Erythroblast (primary cell): ENCODE results near the gene OLIG2.
A peak's percentile ranks its signal among the peaks of the same experiment; 100 is the strongest.

Source experiments
- DNase-seq, 2 experiments: peaks; one replicate each; lab custom pipeline; 2025; lab: John Stamatoyannopoulos, UW
- GATA1 ChIP-seq: IDR thresholded peaks from 2 replicates; pipeline ENCODE4 v1.6.1; 2011; ENCODE audit warnings: low read depth, mild to moderate bottlenecking, control low read depth, low read length, moderate library complexity
- POLR2A ChIP-seq: IDR thresholded peaks from 2 replicates; pipeline ENCODE4 v1.6.1; 2011; ENCODE audit warnings: mild to moderate bottlenecking, low read length

The OLIG2 gene

GRCh38 chr21:33024201-33025103 is 1.3 kb upstream of the OLIG2 start:
- TF ChIP-seq GATA1 (no peak), POLR2A (no peak)
- no peak for DNase-seq

GRCh38 chr21:33025106-33025488 is 638 bp upstream of the OLIG2 start:
- TF ChIP-seq GATA1 (no peak), POLR2A (no peak)
- DNase-seq: peak; percentile 52 to 57

GRCh38 chr21:33026443-33026858 is 716 bp downstream of the OLIG2 start:
- TF ChIP-seq GATA1 (no peak), POLR2A (no peak)
- no peak for DNase-seq

- TF ChIP-seq GATA1 (no peak), POLR2A (no peak)
- peak; percentile 16 to 44 for DNase-seq
Observed at GRCh38 chr21:33026878-33027400, 1.2 kb downstream of the OLIG2 start.

DNA sequence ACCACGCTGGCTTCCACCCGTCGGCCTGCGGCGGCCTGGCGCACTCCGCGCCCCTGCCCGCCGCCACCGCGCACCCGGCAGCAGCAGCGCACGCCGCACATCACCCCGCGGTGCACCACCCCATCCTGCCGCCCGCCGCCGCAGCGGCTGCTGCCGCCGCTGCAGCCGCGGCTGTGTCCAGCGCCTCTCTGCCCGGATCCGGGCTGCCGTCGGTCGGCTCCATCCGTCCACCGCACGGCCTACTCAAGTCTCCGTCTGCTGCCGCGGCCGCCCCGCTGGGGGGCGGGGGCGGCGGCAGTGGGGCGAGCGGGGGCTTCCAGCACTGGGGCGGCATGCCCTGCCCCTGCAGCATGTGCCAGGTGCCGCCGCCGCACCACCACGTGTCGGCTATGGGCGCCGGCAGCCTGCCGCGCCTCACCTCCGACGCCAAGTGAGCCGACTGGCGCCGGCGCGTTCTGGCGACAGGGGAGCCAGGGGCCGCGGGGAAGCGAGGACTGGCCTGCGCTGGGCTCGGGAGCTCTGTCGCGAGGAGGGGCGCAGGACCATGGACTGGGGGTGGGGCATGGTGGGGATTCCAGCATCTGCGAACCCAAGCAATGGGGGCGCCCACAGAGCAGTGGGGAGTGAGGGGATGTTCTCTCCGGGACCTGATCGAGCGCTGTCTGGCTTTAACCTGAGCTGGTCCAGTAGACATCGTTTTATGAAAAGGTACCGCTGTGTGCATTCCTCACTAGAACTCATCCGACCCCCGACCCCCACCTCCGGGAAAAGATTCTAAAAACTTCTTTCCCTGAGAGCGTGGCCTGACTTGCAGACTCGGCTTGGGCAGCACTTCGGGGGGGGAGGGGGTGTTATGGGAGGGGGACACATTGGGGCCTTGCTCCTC is 1.9 kb downstream of the OLIG2 start:
- TF ChIP-seq POLR2A: no peak
- no peak for TF ChIP-seq GATA1
- no peak for DNase-seq

DNA sequence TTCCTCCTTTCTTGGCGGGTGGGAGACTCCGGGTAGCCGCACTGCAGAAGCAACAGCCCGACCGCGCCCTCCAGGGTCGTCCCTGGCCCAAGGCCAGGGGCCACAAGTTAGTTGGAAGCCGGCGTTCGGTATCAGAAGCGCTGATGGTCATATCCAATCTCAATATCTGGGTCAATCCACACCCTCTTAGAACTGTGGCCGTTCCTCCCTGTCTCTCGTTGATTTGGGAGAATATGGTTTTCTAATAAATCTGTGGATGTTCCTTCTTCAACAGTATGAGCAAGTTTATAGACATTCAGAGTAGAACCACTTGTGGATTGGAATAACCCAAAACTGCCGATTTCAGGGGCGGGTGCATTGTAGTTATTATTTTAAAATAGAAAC is 2.5 kb downstream of the OLIG2 start:
- no peak for DNase-seq
- TF ChIP-seq GATA1: no peak
- no peak for TF ChIP-seq POLR2A

- DNase-seq: no peak
- TF ChIP-seq GATA1 (no peak), POLR2A (no peak)
Observed at GRCh38 chr21:33028773-33029384, 3.1 kb downstream of the OLIG2 start.

GRCh38 chr21:33029385-33029921 is 3.7 kb downstream of the OLIG2 start:
- TF ChIP-seq GATA1: no peak
- TF ChIP-seq POLR2A: no peak
- DNase-seq: no peak

GRCh38 chr21:33029975-33030461 is 4.3 kb downstream of the OLIG2 start:
- no peak for TF ChIP-seq GATA1
- TF ChIP-seq POLR2A: no peak

DNA sequence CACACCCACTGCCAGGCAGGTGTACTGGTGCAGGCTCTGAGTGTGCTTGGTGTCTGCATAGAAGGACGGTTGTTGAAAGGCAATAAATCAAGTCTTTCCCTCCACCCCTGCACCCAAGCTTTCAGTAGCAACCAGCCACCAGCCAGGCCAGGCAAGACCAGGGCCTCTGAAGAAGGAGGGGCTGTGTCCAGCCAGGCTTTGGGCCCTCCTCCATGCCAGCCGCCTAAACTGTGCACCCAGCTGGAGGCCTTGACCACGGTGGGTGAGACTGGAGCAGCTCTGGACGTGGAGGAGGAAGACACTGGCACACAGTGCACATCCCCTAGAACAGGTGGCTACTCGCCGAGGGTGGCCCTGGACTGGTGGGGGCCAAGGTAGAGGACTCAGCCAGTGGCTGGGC is 4.9 kb downstream of the OLIG2 start:
- no peak for TF ChIP-seq POLR2A
- no peak for TF ChIP-seq GATA1
- no peak for DNase-seq

More at GRCh38 chr21:33029975-33030461, 4.3 kb downstream of the OLIG2 start:
- DNase-seq: no peak

DNA sequence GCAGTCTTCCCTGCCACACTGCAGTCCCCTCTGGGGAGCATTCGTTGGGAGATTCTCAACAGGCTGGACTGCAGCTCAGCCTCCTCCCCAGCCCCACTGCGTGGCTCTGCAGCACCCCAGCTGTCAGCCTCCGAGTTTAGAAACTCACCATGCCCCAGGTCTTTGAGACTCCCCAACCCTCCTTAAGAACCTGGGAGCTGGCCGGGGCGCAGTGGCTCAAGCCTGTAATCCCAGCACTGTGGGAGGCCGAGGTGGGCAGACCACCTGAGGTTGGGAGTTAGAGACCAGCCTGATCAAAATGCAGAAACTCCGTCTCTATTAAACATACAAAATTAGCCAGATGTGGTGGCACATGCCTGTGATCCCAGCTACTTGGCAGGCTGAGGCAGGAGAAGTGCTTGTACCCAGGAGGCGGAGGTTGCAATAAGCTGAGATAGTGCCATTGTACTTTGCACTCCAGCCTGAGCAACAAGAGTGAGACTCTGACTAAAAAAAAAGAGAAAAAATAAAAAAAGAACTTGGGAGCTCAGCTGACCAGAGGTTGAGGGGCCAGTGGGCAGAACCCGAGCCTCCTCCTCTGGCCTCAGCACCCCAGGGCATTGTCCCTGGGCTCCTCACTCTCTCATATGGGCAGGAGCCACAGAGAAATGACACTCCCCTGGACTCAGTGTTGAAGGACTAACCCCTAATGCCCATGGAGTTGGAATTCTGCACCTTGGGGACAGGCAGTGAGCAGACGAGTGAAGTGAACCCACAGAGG is 5.6 kb downstream of the OLIG2 start:
- no peak for TF ChIP-seq GATA1
- no peak for TF ChIP-seq POLR2A
- DNase-seq: no peak

DNA sequence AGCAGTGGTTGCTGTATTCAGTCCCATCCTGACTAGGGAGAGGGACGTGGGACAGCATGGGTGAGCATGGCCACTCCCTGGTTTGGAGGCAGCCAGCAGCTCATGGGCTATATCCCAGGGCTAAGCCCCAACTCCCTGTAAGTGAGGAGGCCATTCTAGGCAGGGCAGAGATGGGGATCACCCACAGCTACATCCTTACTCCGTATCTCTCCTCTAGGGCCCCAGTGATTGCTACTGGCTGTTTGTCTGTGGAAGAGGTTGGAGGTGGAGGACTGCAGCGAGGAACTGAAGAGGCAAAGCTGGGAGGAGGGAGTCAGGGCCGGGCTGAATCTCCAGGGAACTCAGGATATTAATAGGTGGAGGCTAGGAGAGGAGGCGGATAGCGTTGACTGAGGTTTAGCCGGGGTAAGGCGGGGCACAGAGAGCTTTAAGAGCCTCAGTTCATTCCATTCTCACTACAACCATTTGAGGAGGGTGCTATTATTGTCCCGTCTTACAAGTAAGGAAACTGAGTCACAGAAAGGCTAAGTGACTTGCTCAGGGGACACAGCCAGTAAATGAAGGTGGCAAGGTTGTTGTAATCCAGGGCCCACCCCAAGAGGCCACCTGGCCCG is 6.8 kb downstream of the OLIG2 start:
- no peak for DNase-seq
- TF ChIP-seq POLR2A: no peak
- TF ChIP-seq GATA1: no peak

DNA sequence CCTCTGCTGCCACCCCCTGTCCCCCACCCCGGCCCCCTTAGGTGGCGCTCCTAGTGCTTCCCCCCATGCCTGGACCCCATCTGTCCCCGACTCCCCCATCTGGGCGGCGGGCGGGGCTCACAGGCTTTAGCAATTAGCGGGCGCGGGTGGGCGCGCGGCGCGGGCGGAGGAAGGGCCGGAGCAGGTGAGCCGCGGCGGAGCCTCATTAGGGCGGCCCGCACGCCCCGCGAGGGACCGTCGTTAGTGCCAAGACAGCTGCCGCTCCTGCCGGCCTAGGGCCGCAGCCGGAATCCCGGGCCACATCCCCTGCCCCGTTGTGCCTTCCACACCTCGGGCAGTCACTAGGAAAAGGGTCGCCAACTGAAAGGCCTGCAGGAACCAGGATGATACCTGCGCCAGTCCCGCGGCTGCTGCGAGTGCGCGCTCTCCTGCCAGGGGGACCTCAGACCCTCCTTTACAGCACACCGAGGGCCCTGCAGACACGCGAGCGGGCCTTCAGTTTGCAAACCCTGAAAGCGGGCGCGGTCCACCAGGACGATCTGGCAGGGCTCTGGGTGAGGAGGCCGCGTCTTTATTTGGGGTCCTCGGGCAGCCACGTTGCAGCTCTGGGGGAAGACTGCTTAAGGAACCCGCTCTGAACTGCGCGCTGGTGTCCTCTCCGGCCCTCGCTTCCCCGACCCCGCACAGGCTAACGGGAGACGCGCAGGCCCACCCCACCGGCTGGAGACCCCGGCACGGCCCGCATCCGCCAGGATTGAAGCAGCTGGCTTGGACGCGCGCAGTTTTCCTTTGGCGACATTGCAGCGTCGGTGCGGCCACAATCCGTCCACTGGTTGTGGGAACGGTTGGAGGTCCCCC is 7.6 kb downstream of the OLIG2 start:
- no peak for DNase-seq
- no peak for TF ChIP-seq GATA1
- no peak for TF ChIP-seq POLR2A
